ENCODE measurements around the gene TRIO.

- TF ChIP-seq CTCF (IDR thresholded peaks at IDR 0.05) (no peak), POLR2A (IDR thresholded peaks at IDR 0.05) (no peak)
Observed at GRCh38 chr5:14380712-14381111, 237.6 kb downstream of the TRIO start.
